Activated naive CD4-positive, alpha-beta T cell treated with anti-CD3 and anti-CD28 coated beads, Interleukin-2, amount 10 ng/mL, durations not matched to agents 7 days and 5 days (primary cell): ENCODE data around the gene LONRF3.
A peak's percentile ranks its signal among the peaks of the same experiment; 100 is the strongest.

Source experiments
- CTCF ChIA-PET: fragments of 350-600 bp; sonication (Branson Sonifier 250); formaldehyde crosslinking; loops from one replicate; lab custom pipeline; 2021; ENCODE audit warnings: antibody characterized with exemption; lab: Charles Lee
- DNase-seq: peaks from one replicate; pipeline ENCODE4 v3.0.0-alpha.2; 2020
- H3K27ac Mint-ChIP-seq: one replicate; pipeline ENCODE4 v1.8.0; 2021; ENCODE audit warnings: mild to moderate bottlenecking, moderate library complexity, mixed read lengths
- H3K27me3 Mint-ChIP-seq: one replicate; pipeline ENCODE4 v1.8.0; 2021; ENCODE audit warnings: mild to moderate bottlenecking, mixed read lengths
- H3K36me3 Mint-ChIP-seq: one replicate; pipeline ENCODE4 v1.8.0; 2021; ENCODE audit warnings: mixed read lengths
- H3K4me1 Mint-ChIP-seq: one replicate; pipeline ENCODE4 v1.8.0; 2021; ENCODE audit warnings: mixed read lengths
- H3K4me3 Mint-ChIP-seq: one replicate; pipeline ENCODE4 v1.8.0; 2021; ENCODE audit warnings: mild to moderate bottlenecking, moderate library complexity, mixed read lengths
- H3K9me3 Mint-ChIP-seq: one replicate; pipeline ENCODE4 v1.8.0; 2021; ENCODE audit warnings: mixed read lengths

LONRF3 gene

GRCh38 chrX:119036107-119037029 is 62.0 kb downstream of the LONRF3 start:
- no peak for DNase-seq
- Mint-ChIP-seq H3K36me3 (no peaks in the 10 kb centered on the region), H3K9me3 (no peaks in the 10 kb centered on the region), H3K27ac (no peak overlapping the region), H3K4me1 (no peaks in the 10 kb centered on the region), H3K27me3 (peaks cover 4% of the 10 kb centered on the region), H3K4me3 (no peak overlapping the region)
- CTCF ChIA-PET, result interaction anchor here (0.7 kb wide), 1 partner anchor 203 kb away, joined by 3 read pairs; no protein-coding TSS in a partner anchor

- no peak overlapping the region for H3K4me3 Mint-ChIP-seq
- CTCF ChIA-PET, result no interaction called here
- no peaks in the 10 kb centered on the region for H3K4me1 Mint-ChIP-seq
- H3K9me3 Mint-ChIP-seq, result no peaks in the 10 kb centered on the region
- H3K36me3 Mint-ChIP-seq, result no peaks in the 10 kb centered on the region
- no peaks in the 10 kb centered on the region for H3K27me3 Mint-ChIP-seq
- DNase-seq, result no peak
- no peak overlapping the region for H3K27ac Mint-ChIP-seq
Measured at GRCh38 chrX:119040432-119040831, 66.0 kb downstream of the LONRF3 start.

GRCh38 chrX:119041175-119041574 is 66.8 kb downstream of the LONRF3 start:
- no peaks in the 10 kb centered on the region for H3K27me3 Mint-ChIP-seq
- no peaks in the 10 kb centered on the region for H3K9me3 Mint-ChIP-seq
- no peak overlapping the region for H3K27ac Mint-ChIP-seq
- H3K4me3 Mint-ChIP-seq, result no peak overlapping the region
- no peaks in the 10 kb centered on the region for H3K4me1 Mint-ChIP-seq
- no peak for DNase-seq
- H3K36me3 Mint-ChIP-seq, result no peaks in the 10 kb centered on the region
- CTCF ChIA-PET, result no interaction called here

GRCh38 chrX:119042040-119042439 is 67.6 kb downstream of the LONRF3 start:
- Mint-ChIP-seq H3K4me1 (no peaks in the 10 kb centered on the region), H3K36me3 (no peaks in the 10 kb centered on the region), H3K4me3 (no peak overlapping the region), H3K27me3 (no peaks in the 10 kb centered on the region), H3K27ac (no peak overlapping the region), H3K9me3 (no peaks in the 10 kb centered on the region)
- CTCF ChIA-PET, result no interaction called here
- no peak for DNase-seq

GRCh38 chrX:119042996-119043395 is 68.6 kb downstream of the LONRF3 start:
- no peak for DNase-seq
- Mint-ChIP-seq H3K27me3 (no peaks in the 10 kb centered on the region), H3K9me3 (no peaks in the 10 kb centered on the region), H3K36me3 (no peaks in the 10 kb centered on the region), H3K4me3 (no peak overlapping the region), H3K27ac (no peak overlapping the region), H3K4me1 (no peaks in the 10 kb centered on the region)
- CTCF ChIA-PET, result no interaction called here

- Mint-ChIP-seq H3K27ac (no peak overlapping the region), H3K4me1 (no peaks in the 10 kb centered on the region), H3K4me3 (no peak overlapping the region), H3K9me3 (no peaks in the 10 kb centered on the region), H3K27me3 (no peaks in the 10 kb centered on the region), H3K36me3 (no peaks in the 10 kb centered on the region)
- CTCF ChIA-PET, result no interaction called here
- DNase-seq, result no peak
Measured at GRCh38 chrX:119045884-119046283, 71.5 kb downstream of the LONRF3 start.

- Mint-ChIP-seq H3K4me3 (no peak overlapping the region), H3K27ac (no peak overlapping the region), H3K36me3 (no peaks in the 10 kb centered on the region)
Measured at GRCh38 chrX:119055687-119056086, 81.3 kb downstream of the LONRF3 start.

GRCh38 chrX:119062750-119063374 is 88.4 kb downstream of the LONRF3 start:
- DNase-seq, result no peak
- no peaks in the 10 kb centered on the region for H3K36me3 Mint-ChIP-seq
- H3K27me3 Mint-ChIP-seq, result no peaks in the 10 kb centered on the region
- no peak overlapping the region for H3K27ac Mint-ChIP-seq
- CTCF ChIA-PET, result no interaction called here
- H3K4me3 Mint-ChIP-seq, result no peak overlapping the region
- H3K9me3 Mint-ChIP-seq, result no peaks in the 10 kb centered on the region
- H3K4me1 Mint-ChIP-seq, result no peaks in the 10 kb centered on the region

More at GRCh38 chrX:119055687-119056086, 81.3 kb downstream of the LONRF3 start:
- Mint-ChIP-seq H3K9me3 (no peaks in the 10 kb centered on the region), H3K27me3 (no peaks in the 10 kb centered on the region), H3K4me1 (no peaks in the 10 kb centered on the region)
- no peak for DNase-seq
- CTCF ChIA-PET, result no interaction called here

GRCh38 chrX:119063428-119063827 is 89.0 kb downstream of the LONRF3 start:
- Mint-ChIP-seq H3K4me1 (no peaks in the 10 kb centered on the region), H3K27ac (no peak overlapping the region), H3K27me3 (no peaks in the 10 kb centered on the region), H3K36me3 (no peaks in the 10 kb centered on the region), H3K9me3 (no peaks in the 10 kb centered on the region), H3K4me3 (no peak overlapping the region)
- CTCF ChIA-PET, result no interaction called here
- DNase-seq, result no peak

GRCh38 chrX:119067023-119067739 is 92.8 kb downstream of the LONRF3 start:
- CTCF ChIA-PET, result interaction anchor here (0.6 to 2.6 kb wide), 9 partner anchors 15 to 332 kb away, joined by 3 to 9 read pairs (median 4); no protein-coding TSS in a partner anchor
- Mint-ChIP-seq H3K9me3 (no peaks in the 10 kb centered on the region), H3K4me3 (no peak overlapping the region), H3K4me1 (no peaks in the 10 kb centered on the region), H3K27ac (no peak overlapping the region), H3K36me3 (no peaks in the 10 kb centered on the region), H3K27me3 (no peaks in the 10 kb centered on the region)
- DNase-seq, result peak; percentile 56
